ENCODE measurements around the gene GAB2.

DNA sequence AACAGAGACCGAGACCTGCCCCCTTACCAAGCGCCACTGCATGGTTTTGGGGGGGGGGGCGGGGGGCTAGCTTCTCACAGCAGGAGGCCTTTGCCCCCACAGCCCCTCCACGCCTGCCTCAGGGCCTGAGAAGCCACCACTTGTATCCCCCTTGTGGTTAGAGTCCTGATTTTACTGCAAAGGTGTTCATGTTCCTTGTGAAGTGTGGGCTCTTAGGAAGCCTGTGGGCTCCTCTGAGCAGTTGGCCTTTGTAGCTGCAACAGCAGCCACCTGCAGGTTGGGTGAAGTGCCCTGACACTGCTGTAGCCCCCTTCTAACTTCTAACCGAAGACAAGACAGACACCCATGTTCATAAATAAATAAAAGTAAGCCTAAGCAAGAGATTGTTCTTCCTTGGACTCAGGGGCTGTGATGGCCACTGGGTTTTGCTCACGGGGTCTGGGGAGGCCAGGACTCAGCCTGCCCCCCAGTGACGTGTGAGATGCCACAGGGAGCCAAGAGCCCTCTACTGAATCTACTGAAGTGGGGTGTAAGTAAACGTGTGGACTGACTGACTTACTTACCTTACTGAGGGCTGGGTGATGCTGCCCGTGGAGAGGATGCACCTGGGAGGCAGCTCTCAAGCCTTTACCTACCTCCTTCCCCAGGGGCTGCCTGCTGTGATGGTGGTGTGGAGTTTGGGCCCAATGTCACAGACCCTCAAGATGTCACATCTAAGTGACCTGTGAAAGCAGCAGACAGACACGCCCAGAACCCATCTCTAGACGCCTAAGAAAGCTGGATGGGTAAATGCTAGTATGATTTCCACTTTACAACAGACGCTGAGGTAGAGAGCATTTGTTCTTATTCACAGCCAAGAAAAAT is 203.1 kb downstream of the GAB2 start:
- TF ChIP-seq, protein P1, sequence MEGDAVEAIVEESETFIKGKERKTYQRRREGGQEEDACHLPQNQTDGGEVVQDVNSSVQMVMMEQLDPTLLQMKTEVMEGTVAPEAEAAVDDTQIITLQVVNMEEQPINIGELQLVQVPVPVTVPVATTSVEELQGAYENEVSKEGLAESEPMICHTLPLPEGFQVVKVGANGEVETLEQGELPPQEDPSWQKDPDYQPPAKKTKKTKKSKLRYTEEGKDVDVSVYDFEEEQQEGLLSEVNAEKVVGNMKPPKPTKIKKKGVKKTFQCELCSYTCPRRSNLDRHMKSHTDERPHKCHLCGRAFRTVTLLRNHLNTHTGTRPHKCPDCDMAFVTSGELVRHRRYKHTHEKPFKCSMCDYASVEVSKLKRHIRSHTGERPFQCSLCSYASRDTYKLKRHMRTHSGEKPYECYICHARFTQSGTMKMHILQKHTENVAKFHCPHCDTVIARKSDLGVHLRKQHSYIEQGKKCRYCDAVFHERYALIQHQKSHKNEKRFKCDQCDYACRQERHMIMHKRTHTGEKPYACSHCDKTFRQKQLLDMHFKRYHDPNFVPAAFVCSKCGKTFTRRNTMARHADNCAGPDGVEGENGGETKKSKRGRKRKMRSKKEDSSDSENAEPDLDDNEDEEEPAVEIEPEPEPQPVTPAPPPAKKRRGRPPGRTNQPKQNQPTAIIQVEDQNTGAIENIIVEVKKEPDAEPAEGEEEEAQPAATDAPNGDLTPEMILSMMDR (IDR thresholded peaks at IDR 0.05) = no peak
- TF ChIP-seq POLR2A (IDR thresholded peaks at IDR 0.05) = no peak
